Measurements from ENCODE around the gene ERGIC1.

Gene ERGIC1

GRCh38 chr5:172843825-172844576, 9.9 kb downstream of the ERGIC1 start:
- TF ChIP-seq CTCF (IDR thresholded peaks at IDR 0.05) = no peak

- no peak for TF ChIP-seq CTCF (IDR thresholded peaks at IDR 0.05)
Measured at GRCh38 chr5:172844577-172844838, 10.5 kb downstream of the ERGIC1 start.

- TF ChIP-seq CTCF (IDR thresholded peaks at IDR 0.05) = no peak
Measured at GRCh38 chr5:172845154-172845553, 11.1 kb downstream of the ERGIC1 start.

- TF ChIP-seq CTCF (IDR thresholded peaks at IDR 0.05) = no peak
Measured at GRCh38 chr5:172845576-172845975, 11.5 kb downstream of the ERGIC1 start.

- no peak for TF ChIP-seq CTCF (IDR thresholded peaks at IDR 0.05)
Measured at GRCh38 chr5:172846249-172846648, 12.2 kb downstream of the ERGIC1 start.

- no peak for TF ChIP-seq CTCF (IDR thresholded peaks at IDR 0.05)
Measured at GRCh38 chr5:172846677-172847076, 12.6 kb downstream of the ERGIC1 start.

- TF ChIP-seq CTCF (IDR thresholded peaks at IDR 0.05) = no peak
Measured at GRCh38 chr5:172848419-172848818, 14.4 kb downstream of the ERGIC1 start.
